GM12878 (cell line): ENCODE measurements around the gene ADSS1. TPM values are rescaled to one million over a fixed set of nuclear protein-coding genes. Genes with fewer than 3 reads are reported as not detected.
"Not testable (repeated sequence)": the region's sequence is repeated elsewhere in the genome, so short reads cannot be mapped to it uniquely, and the experiment has no call there.

Experiments used
- ATAC-seq: fragments of 200-7000 bp; cut with Tn5 transposase; 3 replicates; pipeline ENCODE4 v1.9.1; 2020; ENCODE audit warnings: mild to moderate bottlenecking, moderate library complexity
- BruUV-seq: library from RNA; stranded (reverse); fragments of 400-500 nt; replicated peaks from 2 replicates; lab custom pipeline; 2021; lab: Mats Ljungman, UMichigan
- CTCF ChIA-PET: fragments of 300-600 bp; sonication (Branson Sonifier 250); formaldehyde crosslinking; extraction: SDS; loops from one replicate; lab custom pipeline; 2021; ENCODE audit warnings: inconsistent platforms; lab: Yijun Ruan, JAX
- POLR2A ChIA-PET: fragments of 350-600 bp; formaldehyde crosslinking; extraction: SDS; loops from one replicate; lab custom pipeline; 2021; ENCODE audit warnings: inconsistent platforms; lab: Charles Lee
- RAD21 ChIA-PET: fragments of 300-600 bp; sonication (Branson Sonifier 250); formaldehyde crosslinking; loops from one replicate; lab custom pipeline; 2023; ENCODE audit warnings: antibody characterized with exemption; ENCODE audit not compliant: unreplicated experiment; lab: Charles Lee
- SMC1A ChIA-PET: fragments of 300-600 bp; sonication (Branson Sonifier 250); formaldehyde crosslinking; loops from one replicate; lab custom pipeline; 2023; ENCODE audit not compliant: unreplicated experiment, uncharacterized antibody; lab: Charles Lee
- DNase-seq: peaks from one replicate; pipeline ENCODE4 v3.0.0-alpha.2; 2011; ENCODE audit warnings: low read depth, low spot score
- FAIRE-seq: peaks from 3 replicates; lab custom pipeline; 2011; peaks lifted over from hg19 to GRCh38; lab: Jason Lieb, UNC
- H2AFZ ChIP-seq: 2 replicates; pipeline ENCODE4 v1.6.0; 2011; ENCODE audit warnings: low read depth, low read length, control low read depth; ENCODE audit not compliant: control insufficient read depth
- H3K27ac ChIP-seq: 2 replicates; pipeline ENCODE4 v1.5.1; 2011; ENCODE audit warnings: control low read depth; ENCODE audit not compliant: control insufficient read depth, insufficient read depth
- H3K27me3 ChIP-seq, 2 experiments: replicated peaks in 1 of 2; 2 replicates each; pipeline versions ENCODE4 v1.6.0 to v1.6.1; 2011; ENCODE audit warnings: low read length in 1 of 2; ENCODE audit not compliant: control insufficient read depth in 2 of 2, insufficient read depth in 2 of 2
- H3K36me3 ChIP-seq, 2 experiments: 2 replicates each; pipeline ENCODE4 v1.5.1; 2011; ENCODE audit warnings: low read length in 1 of 2; ENCODE audit not compliant: control insufficient read depth in 2 of 2, insufficient read depth in 2 of 2
- H3K4me1 ChIP-seq: 2 replicates; pipeline ENCODE4 v1.6.1; 2011; ENCODE audit warnings: mild to moderate bottlenecking, low read length, moderate library complexity, mixed read lengths; ENCODE audit not compliant: control insufficient read depth, insufficient read depth
- H3K4me2 ChIP-seq: 2 replicates; pipeline ENCODE4 v1.6.0; 2011; ENCODE audit warnings: control low read depth; ENCODE audit not compliant: control insufficient read depth, insufficient read depth
- H3K4me3 ChIP-seq: fragments of 200-600 bp; sonication (generic); 2 replicates; pipeline ENCODE4 v1.5.1; 2016
- H3K79me2 ChIP-seq: 2 replicates; pipeline ENCODE4 v1.6.0; 2011; ENCODE audit warnings: low read length; ENCODE audit not compliant: control insufficient read depth, insufficient read depth
- H3K9ac ChIP-seq: 2 replicates; pipeline ENCODE4 v1.8.0; 2011; ENCODE audit warnings: low read length, control low read depth, mixed read lengths; ENCODE audit not compliant: control insufficient read depth, insufficient read depth
- H3K9me3 ChIP-seq: replicated peaks from 3 replicates; pipeline ENCODE4 v1.5.1; 2011; ENCODE audit warnings: mild to moderate bottlenecking, low read length; ENCODE audit not compliant: control insufficient read depth, insufficient read depth
- H4K20me1 ChIP-seq: 2 replicates; pipeline ENCODE4 v1.6.0; 2011; ENCODE audit not compliant: control insufficient read depth, insufficient read depth
- BACH1 ChIP-seq: fragments of 450-650 bp; IDR thresholded peaks from 2 replicates; pipeline ENCODE4 v1.6.1; 2017; ENCODE audit warnings: mild to moderate bottlenecking, borderline replicate concordance
- BCL3 ChIP-seq: IDR thresholded peaks from 2 replicates; pipeline ENCODE4 v1.6.1; 2011; ENCODE audit warnings: borderline replicate concordance, low read depth, mild to moderate bottlenecking, moderate library complexity, low read length; ENCODE audit not compliant: insufficient read depth, poor library complexity, severe bottlenecking
- ESRRA ChIP-seq: IDR thresholded peaks from 2 replicates; pipeline ENCODE4 v1.6.1; 2012; ENCODE audit warnings: mild to moderate bottlenecking, low read length, improper control_type of control experiment
- HDGF ChIP-seq: fragments of 450-650 bp; IDR thresholded peaks from 2 replicates; pipeline ENCODE4 v1.6.1; 2016; ENCODE audit warnings: antibody characterized with exemption
- MYB ChIP-seq: fragments of 150-350 bp; IDR thresholded peaks from 2 replicates; pipeline ENCODE4 v1.6.1; 2014; ENCODE audit warnings: mild to moderate bottlenecking, low read depth, low read length, borderline replicate concordance
- MYC ChIP-seq: IDR thresholded peaks from 2 replicates; pipeline ENCODE4 v1.6.1; 2011; ENCODE audit warnings: mild to moderate bottlenecking, low read length, moderate library complexity, inconsistent platforms; ENCODE audit not compliant: insufficient read depth, insufficient replicate concordance, insufficient read length, severe bottlenecking
- NBN ChIP-seq: fragments of 450-650 bp; IDR thresholded peaks from 2 replicates; pipeline ENCODE4 v1.6.1; 2016
- NFYA ChIP-seq: IDR thresholded peaks from 2 replicates; pipeline ENCODE4 v1.6.1; 2011; ENCODE audit warnings: low read depth, mild to moderate bottlenecking, low read length, improper control_type of control experiment, borderline replicate concordance
- NR2C1 ChIP-seq: fragments of 450-650 bp; IDR thresholded peaks from 2 replicates; pipeline ENCODE4 v1.6.1; 2017; ENCODE audit warnings: antibody characterized with exemption, mild to moderate bottlenecking, moderate library complexity
- YBX1 ChIP-seq: fragments of 450-650 bp; IDR thresholded peaks from 2 replicates; pipeline ENCODE4 v1.6.1; 2016; ENCODE audit warnings: antibody characterized with exemption
- ZNF24 ChIP-seq: fragments of 450-650 bp; IDR thresholded peaks from 2 replicates; pipeline ENCODE4 v1.6.1; 2017; ENCODE audit warnings: antibody characterized with exemption, mild to moderate bottlenecking
- ZZZ3 ChIP-seq: IDR thresholded peaks from 2 replicates; pipeline ENCODE4 v1.6.1; 2011; ENCODE audit warnings: low read depth; ENCODE audit not compliant: control insufficient read depth, insufficient read length
- WGBS: methylation state at CpG from one replicate; pipeline ENCODE4 v1.1.6; 2016; ENCODE audit warnings: low lambda C conversion rate; ENCODE audit not compliant: insufficient replicate concordance, insufficient coverage; ENCODE audit errors: missing lambda C conversion rate; 5-methylcytosine and 5-hydroxymethylcytosine counted together
- in situ Hi-C: fragments of 300-500 bp; cut with MboI; formaldehyde crosslinking; loops from 9 replicates; pipeline ENCODE4 v1.14.3; 2018; ENCODE audit warnings: mixed read lengths
- intact Hi-C: fragments of 100-400 bp; cut with micrococcal nuclease; formaldehyde crosslinking; loops from one replicate; pipeline ENCODE4 v1.14.2; 2022; ENCODE audit not compliant: unreplicated experiment
- polyA plus RNA-seq, 11 experiments: library from polyadenylated mRNA; depleted of rRNA in 4 of 11; unstranded in 6 of 11; stranded (reverse) in 5 of 11; fragments of >200 nt; fragmentation: Nextera tagmentation in 4 of 11; fragmentation: Illumina TruSeq in 1 of 11; extraction: Ambion mirVana in 4 of 11; extraction: Trizol in 1 of 11; gene quantifications; 1 replicate in 1 of 11; 2 replicates in 10 of 11; pipeline versions ENCODE4 v1.2.1 to v1.2.3, GENCODE V29; 2011 to 2016; ENCODE audit warnings: inconsistent platforms in 2 of 11, missing spikeins in 2 of 11, low read depth in 1 of 11
- total RNA-seq, 4 experiments: library from RNA; depleted of rRNA in 3 of 4; stranded (reverse); fragments of >200 nt in 3 of 4; fragmentation: Illumina TruSeq in 1 of 4; extraction: Trizol in 1 of 4; gene quantifications; 2 replicates each; pipeline versions ENCODE4 v1.2.1 to v1.2.3, GENCODE V29; 2013 to 2021

ADSS1 gene
- total and polyA plus RNA-seq, 10 of the 15 experiments (the other 5 are each of a cell fraction or from before 2014, with no cell fraction given): 0.11 to 0.45 (median 0.28) TPM; not detected in 5

DNA sequence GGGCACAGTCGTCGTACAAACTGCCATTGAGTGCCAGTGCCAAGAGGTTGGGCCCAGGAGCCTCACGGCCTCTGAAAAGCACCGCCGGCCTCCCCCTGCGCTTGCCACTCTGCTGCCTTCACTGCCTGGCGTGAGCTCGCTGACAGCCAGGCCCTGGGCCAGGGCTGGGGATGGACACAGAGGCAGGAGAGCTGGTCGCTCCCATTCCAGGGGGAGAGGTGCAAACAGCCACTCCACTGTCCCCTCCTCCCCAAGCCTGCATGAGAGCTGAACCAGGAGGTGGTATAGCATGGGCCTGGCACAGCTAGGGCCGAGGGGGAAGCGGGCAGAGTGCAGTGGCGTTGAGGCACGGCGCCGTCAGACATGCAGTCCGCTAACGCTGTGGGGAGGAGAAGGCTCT is 4.6 kb downstream of the ADSS1 start:
- ChIA-PET CTCF (no interaction called here), RAD21 (interaction anchor here (0.8 kb wide), 1 partner anchor 20 kb away, joined by 3 read pairs; no protein-coding TSS in a partner anchor), SMC1A (no interaction called here), POLR2A (no interaction called here)
- no peak overlapping the region for H3K4me2 ChIP-seq
- H3K27ac ChIP-seq: no peak overlapping the region
- WGBS: 73% methylated on average over 17 of the region's 17 CpGs
- H3K79me2 ChIP-seq: no peaks in the 10 kb centered on the region
- H3K4me1 ChIP-seq: no peaks in the 10 kb centered on the region
- no peak overlapping the region for H2AFZ ChIP-seq
- ATAC-seq (no peak), FAIRE-seq (no peak), DNase-seq (no peak)
- intact Hi-C loops (no loop called here), in situ Hi-C loops (no loop called here)
- no TSS peak for BruUV-seq
- TF ChIP-seq YBX1: no peak
- TF ChIP-seq HDGF: no peak
- TF ChIP-seq MYB: no peak
- no peak for TF ChIP-seq ZNF24
- no peak for TF ChIP-seq ESRRA
- no peak for TF ChIP-seq BACH1
- no peak for TF ChIP-seq MYC
- TF ChIP-seq NBN: no peak
- TF ChIP-seq NR2C1: no peak
- TF ChIP-seq ZZZ3: no peak
- no peak for TF ChIP-seq BCL3
- TF ChIP-seq NFYA: no peak
- H4K20me1 ChIP-seq: no peaks in the 10 kb centered on the region
- peaks cover 0 to 4% of the 10 kb centered on the region in 2 experiments; a peak in 1 of 4 replicates for H3K27me3 ChIP-seq
- H3K36me3 ChIP-seq: no peaks in the 10 kb centered on the region
- no peak overlapping the region for H3K4me3 ChIP-seq
- no peak overlapping the region for H3K9ac ChIP-seq
- no peaks in the 10 kb centered on the region for H3K9me3 ChIP-seq

GRCh38 chr14:104729176-104729834 is 5.3 kb downstream of the ADSS1 start:
- FAIRE-seq, in situ Hi-C loops, H3K79me2 ChIP-seq, DNase-seq, H3K9ac ChIP-seq, H3K4me3 ChIP-seq, BruUV-seq, ATAC-seq, H3K4me2 ChIP-seq, H3K27me3 ChIP-seq, POLR2A ChIA-PET, H2AFZ ChIP-seq, CTCF ChIA-PET, H3K27ac ChIP-seq, H4K20me1 ChIP-seq, H3K36me3 ChIP-seq, H3K4me1 ChIP-seq, intact Hi-C loops, RAD21 ChIA-PET, SMC1A ChIA-PET, H3K9me3 ChIP-seq: not testable (repeated sequence)
- WGBS: 66% methylated on average over 11 of the region's 73 CpGs
